HG02571 (cell line): ENCODE results near the gene CXCR1.
"Not testable (repeated sequence)": the region's sequence is repeated elsewhere in the genome, so short reads cannot be mapped to it uniquely, and the experiment has no call there.

Experiments
- ATAC-seq: cut with Tn5 transposase; IDR thresholded peaks from one replicate; pipeline ENCODE4 v1.9.1; 2021; ENCODE audit warnings: mild to moderate bottlenecking, moderate library complexity; ENCODE audit not compliant: unreplicated experiment

The CXCR1 gene

GRCh38 chr2:218162814-218163213, 3.9 kb downstream of the CXCR1 start:
- ATAC-seq, result no peak

GRCh38 chr2:218161644-218162043, 5.1 kb downstream of the CXCR1 start:
- no peak for ATAC-seq

GRCh38 chr2:218155953-218156479, 10.7 kb downstream of the CXCR1 start:
- no peak for ATAC-seq

- ATAC-seq, result no peak
Observed at GRCh38 chr2:218152777-218153176, 14.0 kb downstream of the CXCR1 start.

- ATAC-seq, result no peak
Observed at GRCh38 chr2:218152172-218152571, 14.6 kb downstream of the CXCR1 start.

GRCh38 chr2:218149848-218150440, 16.8 kb downstream of the CXCR1 start:
- no peak for ATAC-seq

- no peak for ATAC-seq
Observed at GRCh38 chr2:218149098-218149497, 17.7 kb downstream of the CXCR1 start.

GRCh38 chr2:218146056-218146455, 20.7 kb downstream of the CXCR1 start:
- ATAC-seq, result no peak

GRCh38 chr2:218145124-218145523, 21.6 kb downstream of the CXCR1 start:
- no peak for ATAC-seq

GRCh38 chr2:218138047-218138446, 28.7 kb downstream of the CXCR1 start:
- no peak for ATAC-seq

- ATAC-seq, result no peak
Observed at GRCh38 chr2:218137514-218137913, 29.2 kb downstream of the CXCR1 start.

- no peak for ATAC-seq
Observed at GRCh38 chr2:218130822-218131221, 35.9 kb downstream of the CXCR1 start.

GRCh38 chr2:218130377-218130776, 36.4 kb downstream of the CXCR1 start:
- ATAC-seq, result no peak

- no peak for ATAC-seq
Observed at GRCh38 chr2:218129458-218130135, 37.2 kb downstream of the CXCR1 start.

GRCh38 chr2:218128781-218129457, 37.8 kb downstream of the CXCR1 start:
- ATAC-seq, result no peak

GRCh38 chr2:218127929-218128455, 38.8 kb downstream of the CXCR1 start:
- no peak for ATAC-seq

- no peak for ATAC-seq
Observed at GRCh38 chr2:218125626-218126080, 41.1 kb downstream of the CXCR1 start, which contains the start of gene CXCR2. Gene CXCR2 (plus strand): TSS chr2:218126028. CDS start chr2:218134802, 8,774 bp downstream.

GRCh38 chr2:218125095-218125494, 41.7 kb downstream of the CXCR1 start:
- ATAC-seq, result no peak

GRCh38 chr2:218123986-218124385, 42.8 kb downstream of the CXCR1 start:
- ATAC-seq, result no peak

GRCh38 chr2:218122286-218122685, 44.5 kb downstream of the CXCR1 start:
- ATAC-seq, result not testable (repeated sequence)

- not testable (repeated sequence) for ATAC-seq
Observed at GRCh38 chr2:218121789-218122188, 45.0 kb downstream of the CXCR1 start.
